GM12878 (cell line): ENCODE results near the gene TP73. TPM values are rescaled to one million over a fixed set of nuclear protein-coding genes. Genes with fewer than 3 reads are reported as not detected.

Source experiments
- ATAC-seq: fragments of 200-7000 bp; cut with Tn5 transposase; 3 replicates; pipeline ENCODE4 v1.9.1; 2020; ENCODE audit warnings: mild to moderate bottlenecking, moderate library complexity
- BruUV-seq: library from RNA; stranded (reverse); fragments of 400-500 nt; replicated peaks from 2 replicates; lab custom pipeline; 2021; lab: Mats Ljungman, UMichigan
- CTCF ChIA-PET: fragments of 300-600 bp; sonication (Branson Sonifier 250); formaldehyde crosslinking; extraction: SDS; loops from one replicate; lab custom pipeline; 2021; ENCODE audit warnings: inconsistent platforms; lab: Yijun Ruan, JAX
- POLR2A ChIA-PET: fragments of 350-600 bp; formaldehyde crosslinking; extraction: SDS; loops from one replicate; lab custom pipeline; 2021; ENCODE audit warnings: inconsistent platforms; lab: Charles Lee
- RAD21 ChIA-PET: fragments of 300-600 bp; sonication (Branson Sonifier 250); formaldehyde crosslinking; loops from one replicate; lab custom pipeline; 2023; ENCODE audit warnings: antibody characterized with exemption; ENCODE audit not compliant: unreplicated experiment; lab: Charles Lee
- SMC1A ChIA-PET: fragments of 300-600 bp; sonication (Branson Sonifier 250); formaldehyde crosslinking; loops from one replicate; lab custom pipeline; 2023; ENCODE audit not compliant: unreplicated experiment, uncharacterized antibody; lab: Charles Lee
- DNase-seq: peaks from one replicate; pipeline ENCODE4 v3.0.0-alpha.2; 2011; ENCODE audit warnings: low read depth, low spot score
- FAIRE-seq: peaks from 3 replicates; lab custom pipeline; 2011; peaks lifted over from hg19 to GRCh38; lab: Jason Lieb, UNC
- H2AFZ ChIP-seq: 2 replicates; pipeline ENCODE4 v1.6.0; 2011; ENCODE audit warnings: low read depth, low read length, control low read depth; ENCODE audit not compliant: control insufficient read depth
- H3K27ac ChIP-seq: 2 replicates; pipeline ENCODE4 v1.5.1; 2011; ENCODE audit warnings: control low read depth; ENCODE audit not compliant: control insufficient read depth, insufficient read depth
- H3K27me3 ChIP-seq, 2 experiments: replicated peaks in 1 of 2; 2 replicates each; pipeline versions ENCODE4 v1.6.0 to v1.6.1; 2011; ENCODE audit warnings: low read length in 1 of 2; ENCODE audit not compliant: control insufficient read depth in 2 of 2, insufficient read depth in 2 of 2
- H3K36me3 ChIP-seq, 2 experiments: 2 replicates each; pipeline ENCODE4 v1.5.1; 2011; ENCODE audit warnings: low read length in 1 of 2; ENCODE audit not compliant: control insufficient read depth in 2 of 2, insufficient read depth in 2 of 2
- H3K4me1 ChIP-seq: 2 replicates; pipeline ENCODE4 v1.6.1; 2011; ENCODE audit warnings: mild to moderate bottlenecking, low read length, moderate library complexity, mixed read lengths; ENCODE audit not compliant: control insufficient read depth, insufficient read depth
- H3K4me2 ChIP-seq: 2 replicates; pipeline ENCODE4 v1.6.0; 2011; ENCODE audit warnings: control low read depth; ENCODE audit not compliant: control insufficient read depth, insufficient read depth
- H3K4me3 ChIP-seq: fragments of 200-600 bp; sonication (generic); 2 replicates; pipeline ENCODE4 v1.5.1; 2016
- H3K79me2 ChIP-seq: 2 replicates; pipeline ENCODE4 v1.6.0; 2011; ENCODE audit warnings: low read length; ENCODE audit not compliant: control insufficient read depth, insufficient read depth
- H3K9ac ChIP-seq: 2 replicates; pipeline ENCODE4 v1.8.0; 2011; ENCODE audit warnings: low read length, control low read depth, mixed read lengths; ENCODE audit not compliant: control insufficient read depth, insufficient read depth
- H3K9me3 ChIP-seq: replicated peaks from 3 replicates; pipeline ENCODE4 v1.5.1; 2011; ENCODE audit warnings: mild to moderate bottlenecking, low read length; ENCODE audit not compliant: control insufficient read depth, insufficient read depth
- H4K20me1 ChIP-seq: 2 replicates; pipeline ENCODE4 v1.6.0; 2011; ENCODE audit not compliant: control insufficient read depth, insufficient read depth
- BCLAF1 ChIP-seq: fragments of 450-650 bp; IDR thresholded peaks from 2 replicates; pipeline ENCODE4 v1.6.1; 2017; ENCODE audit warnings: antibody characterized with exemption, mild to moderate bottlenecking, moderate library complexity
- CREM ChIP-seq: IDR thresholded peaks from 2 replicates; pipeline ENCODE4 v1.6.1; 2014; ENCODE audit warnings: antibody characterized with exemption, low read depth
- GABPA ChIP-seq: IDR thresholded peaks from 2 replicates; pipeline ENCODE4 v1.6.1; 2014; ENCODE audit warnings: antibody characterized with exemption, low read depth, mild to moderate bottlenecking, inconsistent platforms
- IKZF2 ChIP-seq, 2 experiments: fragments of 450-650 bp; IDR thresholded peaks; 2 replicates each; pipeline ENCODE4 v1.6.1; 2017; ENCODE audit warnings: mild to moderate bottlenecking in 2 of 2, moderate library complexity in 2 of 2
- JUNB ChIP-seq: IDR thresholded peaks from 2 replicates; pipeline ENCODE4 v1.6.1; 2016; ENCODE audit warnings: antibody characterized with exemption, mild to moderate bottlenecking
- MXI1 ChIP-seq: fragments of 150-350 bp; IDR thresholded peaks from 2 replicates; pipeline ENCODE4 v1.6.1; 2011; ENCODE audit warnings: low read depth, mild to moderate bottlenecking, inconsistent platforms, low read length, improper control_type of control experiment
- PML ChIP-seq: IDR thresholded peaks from 2 replicates; pipeline ENCODE4 v1.6.1; 2012; ENCODE audit warnings: low read length, inconsistent platforms
- RCOR1 ChIP-seq: conservative IDR thresholded peaks from 2 replicates; pipeline ENCODE4 v1.6.1; 2012; ENCODE audit warnings: low read depth, low read length, improper control_type of control experiment
- RELA ChIP-seq: fragments of 450-650 bp; IDR thresholded peaks from 2 replicates; pipeline ENCODE4 v1.8.0; 2014; ENCODE audit warnings: borderline replicate concordance; ENCODE audit not compliant: partially characterized antibody
- SREBF1 ChIP-seq: IDR thresholded peaks from 2 replicates; pipeline ENCODE4 v1.6.1; 2012; ENCODE audit warnings: mild to moderate bottlenecking, low read length
- SUZ12 ChIP-seq: fragments of 200-600 bp; sonication (generic); IDR thresholded peaks from one replicate; pipeline ENCODE4 v1.6.1; 2018; ENCODE audit warnings: antibody characterized with exemption, mild to moderate bottlenecking; ENCODE audit not compliant: unreplicated experiment
- ZBTB4 ChIP-seq: fragments of 450-650 bp; formaldehyde crosslinking; IDR thresholded peaks from 2 replicates; pipeline ENCODE4 v1.4.0; 2022; ENCODE audit warnings: mild to moderate bottlenecking, moderate library complexity
- ZZZ3 ChIP-seq: IDR thresholded peaks from 2 replicates; pipeline ENCODE4 v1.6.1; 2011; ENCODE audit warnings: low read depth; ENCODE audit not compliant: control insufficient read depth, insufficient read length
- WGBS: methylation state at CpG from one replicate; pipeline ENCODE4 v1.1.6; 2016; ENCODE audit warnings: low lambda C conversion rate; ENCODE audit not compliant: insufficient replicate concordance, insufficient coverage; ENCODE audit errors: missing lambda C conversion rate; 5-methylcytosine and 5-hydroxymethylcytosine counted together
- in situ Hi-C: fragments of 300-500 bp; cut with MboI; formaldehyde crosslinking; loops from 9 replicates; pipeline ENCODE4 v1.14.3; 2018; ENCODE audit warnings: mixed read lengths
- intact Hi-C: fragments of 100-400 bp; cut with micrococcal nuclease; formaldehyde crosslinking; loops from one replicate; pipeline ENCODE4 v1.14.2; 2022; ENCODE audit not compliant: unreplicated experiment
- polyA plus RNA-seq, 11 experiments: library from polyadenylated mRNA; depleted of rRNA in 4 of 11; unstranded in 6 of 11; stranded (reverse) in 5 of 11; fragments of >200 nt; fragmentation: Nextera tagmentation in 4 of 11; fragmentation: Illumina TruSeq in 1 of 11; extraction: Ambion mirVana in 4 of 11; extraction: Trizol in 1 of 11; gene quantifications; 1 replicate in 1 of 11; 2 replicates in 10 of 11; pipeline versions ENCODE4 v1.2.1 to v1.2.3, GENCODE V29; 2011 to 2016; ENCODE audit warnings: inconsistent platforms in 2 of 11, missing spikeins in 2 of 11, low read depth in 1 of 11
- total RNA-seq, 4 experiments: library from RNA; depleted of rRNA in 3 of 4; stranded (reverse); fragments of >200 nt in 3 of 4; fragmentation: Illumina TruSeq in 1 of 4; extraction: Trizol in 1 of 4; gene quantifications; 2 replicates each; pipeline versions ENCODE4 v1.2.1 to v1.2.3, GENCODE V29; 2013 to 2021

TP73 gene
- total and polyA plus RNA-seq, 10 of the 15 experiments (the other 5 are each of a cell fraction or from before 2014, with no cell fraction given): 0.08 to 54.2 (median 14.9) TPM

- TF ChIP-seq ZBTB4 (CRISPR knock-in tag) (no peak), GABPA (no peak), RELA (no peak), SUZ12 (no peak), JUNB (no peak), MXI1 (no peak), RCOR1 (no peak)
Measured at GRCh38 chr1:3716351-3716750, 64.0 kb downstream of the TP73 start (continued).

- BruUV-seq: no TSS peak
- TF ChIP-seq PML (no peak), SREBF1 (no peak), BCLAF1 (no peak), IKZF2 (IDR thresholded peaks at IDR 0.05) (no peak), ZZZ3 (no peak), CREM (no peak)
- ChIA-PET POLR2A (no interaction called here), SMC1A (no interaction called here), CTCF (interaction anchor here (0.9 kb wide), 1 partner anchor 11 kb away, joined by 3 read pairs; no protein-coding TSS in a partner anchor), RAD21 (interaction anchor here (0.6 to 1.0 kb wide), 2 partner anchors 40 to 98 kb away, joined by 3 to 5 read pairs; no protein-coding TSS in a partner anchor)
- peaks cover 6% of the 10 kb centered on the region; the same call in 1 of the 2 replicates for H3K4me1 ChIP-seq
- in situ Hi-C loops (no loop called here), intact Hi-C loops (no loop called here)
- H2AFZ ChIP-seq: no peak overlapping the region
- H3K27me3 ChIP-seq: no peaks in the 10 kb centered on the region
- DNase-seq (no peak), FAIRE-seq (no peak), ATAC-seq (no peak)
- H3K4me3 ChIP-seq: no peak overlapping the region
- no peaks in the 10 kb centered on the region for H4K20me1 ChIP-seq
- H3K4me2 ChIP-seq: no peak overlapping the region
- 63% methylated on average over 26 of the region's 33 CpGs for WGBS
- H3K36me3 ChIP-seq: peaks cover 0 to 2% of the 10 kb centered on the region in 2 experiments; a peak in 2 of 4 replicates
- no peak overlapping the region for H3K9ac ChIP-seq
- no peaks in the 10 kb centered on the region for H3K79me2 ChIP-seq
- H3K9me3 ChIP-seq: no peaks in the 10 kb centered on the region
- H3K27ac ChIP-seq: no peak overlapping the region
Measured at GRCh38 chr1:3717041-3717714, 64.9 kb downstream of the TP73 start.
